ENCODE results near the gene IFRD2. TPM values are rescaled to one million over a fixed set of nuclear protein-coding genes. Genes with fewer than 3 reads are reported as not detected.

IFRD2 gene
- total and polyA plus RNA-seq, 9 of the 15 experiments (the other 6 are each of a cell fraction or from before 2014, with no cell fraction given): 30.5 to 115 (median 52.8) TPM

DNA sequence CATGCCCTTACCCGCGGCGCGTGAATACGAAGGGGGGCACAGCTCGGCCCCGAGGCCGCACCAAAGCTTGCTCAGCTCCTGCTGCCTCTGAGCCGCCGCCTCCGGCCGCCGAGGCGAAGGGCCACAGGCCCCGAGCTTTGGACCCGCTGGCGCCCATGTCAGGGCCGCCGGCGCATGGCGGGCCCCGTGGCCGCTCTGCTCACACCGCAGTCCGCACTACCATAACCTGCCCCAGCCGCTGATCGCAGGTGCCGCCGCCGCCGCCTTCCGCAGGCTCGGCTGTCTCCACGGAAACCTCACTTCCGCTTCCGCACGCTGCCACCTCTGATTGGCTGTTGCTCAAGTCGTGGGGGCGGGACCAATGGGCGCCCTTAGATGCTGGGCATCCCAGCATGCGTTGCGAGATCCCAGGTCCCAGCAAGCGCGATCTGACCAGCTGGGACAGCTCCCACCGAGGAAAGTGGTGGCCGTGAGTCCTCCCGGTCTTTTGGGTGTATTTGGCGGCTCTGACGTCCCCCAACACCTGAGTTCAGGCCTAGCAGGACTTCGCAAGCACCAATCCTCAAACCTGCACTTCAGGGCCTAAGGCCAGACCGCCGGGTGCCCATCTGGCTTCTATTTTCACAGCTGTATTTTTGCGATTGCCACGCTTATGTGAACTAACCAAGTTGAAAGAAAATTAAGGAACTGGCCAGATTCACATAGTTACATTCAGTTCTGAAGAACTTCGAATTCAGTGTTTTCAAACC, 35.9 kb upstream of the IFRD2 start, which contains the start of gene TUSC2 (continued):
- TF ChIP-seq, protein P1, sequence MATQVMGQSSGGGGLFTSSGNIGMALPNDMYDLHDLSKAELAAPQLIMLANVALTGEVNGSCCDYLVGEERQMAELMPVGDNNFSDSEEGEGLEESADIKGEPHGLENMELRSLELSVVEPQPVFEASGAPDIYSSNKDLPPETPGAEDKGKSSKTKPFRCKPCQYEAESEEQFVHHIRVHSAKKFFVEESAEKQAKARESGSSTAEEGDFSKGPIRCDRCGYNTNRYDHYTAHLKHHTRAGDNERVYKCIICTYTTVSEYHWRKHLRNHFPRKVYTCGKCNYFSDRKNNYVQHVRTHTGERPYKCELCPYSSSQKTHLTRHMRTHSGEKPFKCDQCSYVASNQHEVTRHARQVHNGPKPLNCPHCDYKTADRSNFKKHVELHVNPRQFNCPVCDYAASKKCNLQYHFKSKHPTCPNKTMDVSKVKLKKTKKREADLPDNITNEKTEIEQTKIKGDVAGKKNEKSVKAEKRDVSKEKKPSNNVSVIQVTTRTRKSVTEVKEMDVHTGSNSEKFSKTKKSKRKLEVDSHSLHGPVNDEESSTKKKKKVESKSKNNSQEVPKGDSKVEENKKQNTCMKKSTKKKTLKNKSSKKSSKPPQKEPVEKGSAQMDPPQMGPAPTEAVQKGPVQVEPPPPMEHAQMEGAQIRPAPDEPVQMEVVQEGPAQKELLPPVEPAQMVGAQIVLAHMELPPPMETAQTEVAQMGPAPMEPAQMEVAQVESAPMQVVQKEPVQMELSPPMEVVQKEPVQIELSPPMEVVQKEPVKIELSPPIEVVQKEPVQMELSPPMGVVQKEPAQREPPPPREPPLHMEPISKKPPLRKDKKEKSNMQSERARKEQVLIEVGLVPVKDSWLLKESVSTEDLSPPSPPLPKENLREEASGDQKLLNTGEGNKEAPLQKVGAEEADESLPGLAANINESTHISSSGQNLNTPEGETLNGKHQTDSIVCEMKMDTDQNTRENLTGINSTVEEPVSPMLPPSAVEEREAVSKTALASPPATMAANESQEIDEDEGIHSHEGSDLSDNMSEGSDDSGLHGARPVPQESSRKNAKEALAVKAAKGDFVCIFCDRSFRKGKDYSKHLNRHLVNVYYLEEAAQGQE (IDR thresholded peaks at IDR 0.05; ENCODE audit: borderline replicate concordance): peak; percentile 55
- TF ChIP-seq, protein P1 (CRISPR knock-in tag; IDR thresholded peaks at IDR 0.05; ENCODE audit: low read depth): no peak
- 0 out of 2 replicates have a peak, but pooled peaks have one; percentile 28 for TF ChIP-seq ELF2 (CRISPR knock-in tag; IDR thresholded peaks at IDR 0.05)
- no peak for TF ChIP-seq CBFA2T3 (IDR thresholded peaks at IDR 0.05)
- TF ChIP-seq, protein P2, sequence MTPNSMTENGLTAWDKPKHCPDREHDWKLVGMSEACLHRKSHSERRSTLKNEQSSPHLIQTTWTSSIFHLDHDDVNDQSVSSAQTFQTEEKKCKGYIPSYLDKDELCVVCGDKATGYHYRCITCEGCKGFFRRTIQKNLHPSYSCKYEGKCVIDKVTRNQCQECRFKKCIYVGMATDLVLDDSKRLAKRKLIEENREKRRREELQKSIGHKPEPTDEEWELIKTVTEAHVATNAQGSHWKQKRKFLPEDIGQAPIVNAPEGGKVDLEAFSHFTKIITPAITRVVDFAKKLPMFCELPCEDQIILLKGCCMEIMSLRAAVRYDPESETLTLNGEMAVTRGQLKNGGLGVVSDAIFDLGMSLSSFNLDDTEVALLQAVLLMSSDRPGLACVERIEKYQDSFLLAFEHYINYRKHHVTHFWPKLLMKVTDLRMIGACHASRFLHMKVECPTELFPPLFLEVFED (CRISPR knock-in tag; conservative IDR thresholded peaks at IDR 0.05): no peak
- TF ChIP-seq, protein P3, sequence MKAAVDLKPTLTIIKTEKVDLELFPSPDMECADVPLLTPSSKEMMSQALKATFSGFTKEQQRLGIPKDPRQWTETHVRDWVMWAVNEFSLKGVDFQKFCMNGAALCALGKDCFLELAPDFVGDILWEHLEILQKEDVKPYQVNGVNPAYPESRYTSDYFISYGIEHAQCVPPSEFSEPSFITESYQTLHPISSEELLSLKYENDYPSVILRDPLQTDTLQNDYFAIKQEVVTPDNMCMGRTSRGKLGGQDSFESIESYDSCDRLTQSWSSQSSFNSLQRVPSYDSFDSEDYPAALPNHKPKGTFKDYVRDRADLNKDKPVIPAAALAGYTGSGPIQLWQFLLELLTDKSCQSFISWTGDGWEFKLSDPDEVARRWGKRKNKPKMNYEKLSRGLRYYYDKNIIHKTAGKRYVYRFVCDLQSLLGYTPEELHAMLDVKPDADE (conservative IDR thresholded peaks at IDR 0.05; ENCODE audit: control insufficient read depth, low read depth, low read length): peak; percentile 75
- peak; percentile 80 for TF ChIP-seq ZNF143 (CRISPR knock-in tag; IDR thresholded peaks at IDR 0.05)
- 0 out of 2 replicates have a peak, but pooled peaks have one; percentile 4 for TF ChIP-seq ZNF384 (IDR thresholded peaks at IDR 0.05; ENCODE audit: low read depth, low read length)
- TF ChIP-seq BRF1 (IDR thresholded peaks at IDR 0.05; ENCODE audit: borderline replicate concordance, extremely low read depth, insufficient read length): no peak
- TF ChIP-seq CXXC5 (CRISPR knock-in tag; IDR thresholded peaks at IDR 0.05): peak; percentile 72
- TF ChIP-seq, protein P4, sequence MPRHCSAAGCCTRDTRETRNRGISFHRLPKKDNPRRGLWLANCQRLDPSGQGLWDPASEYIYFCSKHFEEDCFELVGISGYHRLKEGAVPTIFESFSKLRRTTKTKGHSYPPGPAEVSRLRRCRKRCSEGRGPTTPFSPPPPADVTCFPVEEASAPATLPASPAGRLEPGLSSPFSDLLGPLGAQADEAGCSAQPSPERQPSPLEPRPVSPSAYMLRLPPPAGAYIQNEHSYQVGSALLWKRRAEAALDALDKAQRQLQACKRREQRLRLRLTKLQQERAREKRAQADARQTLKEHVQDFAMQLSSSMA (CRISPR knock-in tag; IDR thresholded peaks at IDR 0.05): peak; percentile 64; the same call in 1 of the 2 replicates
- peak; percentile 88 for TF ChIP-seq SIN3B (IDR thresholded peaks at IDR 0.05; ENCODE audit: low read depth)
- peak; percentile 60 for TF ChIP-seq KDM5B (IDR thresholded peaks at IDR 0.05; ENCODE audit: insufficient replicate concordance, low read depth, low read length)
- no peak for TF ChIP-seq HEY1 (CRISPR knock-in tag; IDR thresholded peaks at IDR 0.05; ENCODE audit: borderline replicate concordance)
- TF ChIP-seq TARDBP (IDR thresholded peaks at IDR 0.05): no peak; the same call in 1 of the 2 replicates
